ENCODE measurements around the gene KDM2B. TPM values are rescaled to one million over a fixed set of nuclear protein-coding genes. Genes with fewer than 3 reads are reported as not detected.

The KDM2B gene
- total and polyA plus RNA-seq, 10 of the 15 experiments (the other 5 are each of a cell fraction or from before 2014, with no cell fraction given) = 13.6 to 124 (median 40.4) TPM

GRCh38 chr12:121534495-121535148 lies 46.2 kb downstream of the KDM2B start (continued):
- TF ChIP-seq NBN (IDR thresholded peaks at IDR 0.05) (no peak; the same call in 1 of the 2 replicates), TAF1 (IDR thresholded peaks at IDR 0.05; ENCODE audit: borderline replicate concordance, low read depth, low read length) (no peak), POLR2AphosphoS5 (IDR thresholded peaks at IDR 0.05; ENCODE audit: low read length) (peak; percentile 90), BHLHE40 (IDR thresholded peaks at IDR 0.05; ENCODE audit: borderline replicate concordance in 1 of 2, low read depth in 2 of 2, low read length in 1 of 2) (peak; percentile 46 to 59; a peak in 3 of 4 replicates), YY1 (IDR thresholded peaks at IDR 0.05; ENCODE audit: low read depth, low read length) (no peak), HDAC6 (IDR thresholded peaks at IDR 0.05; ENCODE audit: unreplicated experiment) (no peak), PBX3 (IDR thresholded peaks at IDR 0.05; ENCODE audit: insufficient replicate concordance, low read depth, low read length) (no peak), BRCA1 (IDR thresholded peaks at IDR 0.05; ENCODE audit: low read depth, low read length) (no peak), RCOR1 (conservative IDR thresholded peaks at IDR 0.05; ENCODE audit: low read depth, low read length) (no peak), CEBPZ (IDR thresholded peaks at IDR 0.05; ENCODE audit: low read depth, low read length) (no peak), FOXM1 (IDR thresholded peaks at IDR 0.05; ENCODE audit: low read depth, low read length) (0 out of 2 replicates have a peak, but pooled peaks have one; percentile 18), RAD51 (IDR thresholded peaks at IDR 0.05) (peak; percentile 87), JUND (IDR thresholded peaks at IDR 0.05; ENCODE audit: low read depth, low read length) (no peak), BCL11A (IDR thresholded peaks at IDR 0.05; ENCODE audit: low read depth, low read length) (no peak), ETV6 (conservative IDR thresholded peaks at IDR 0.05 in 1 of 2, IDR thresholded peaks at IDR 0.05 in 1 of 2; ENCODE audit: borderline replicate concordance in 1 of 2, low read depth in 1 of 2) (peak in 1 of 2 experiments; percentile 69; a peak in 1 of 4 replicates), SRF (IDR thresholded peaks at IDR 0.05; ENCODE audit: low read depth in 2 of 2, low read length in 2 of 2) (peak in 1 of 2 experiments; percentile 51; a peak in 1 of 4 replicates), USF1 (IDR thresholded peaks at IDR 0.05; ENCODE audit: borderline replicate concordance, extremely low read length, insufficient read depth, low read depth, low read length) (peak; percentile 21), SMARCA5 (IDR thresholded peaks at IDR 0.05) (peak; percentile 18; the same call in 1 of the 2 replicates), POLR2AphosphoS2 (IDR thresholded peaks at IDR 0.05; ENCODE audit: low read depth, low read length) (peak; percentile 14; the same call in 1 of the 2 replicates), MEF2A (IDR thresholded peaks at IDR 0.05; ENCODE audit: insufficient read depth, low read depth, low read length) (0 out of 2 replicates have a peak, but pooled peaks have one; percentile 28)

All from GM12878 (cell line).